ENCODE measurements around the gene DYRK3. TPM values are rescaled to one million over a fixed set of nuclear protein-coding genes. Genes with fewer than 3 reads are reported as not detected.

Gene DYRK3
- total and polyA plus RNA-seq, 9 of the 15 experiments (the other 6 are each of a cell fraction or from before 2014, with no cell fraction given): 4.5 to 33.7 (median 25.7) TPM

DNA sequence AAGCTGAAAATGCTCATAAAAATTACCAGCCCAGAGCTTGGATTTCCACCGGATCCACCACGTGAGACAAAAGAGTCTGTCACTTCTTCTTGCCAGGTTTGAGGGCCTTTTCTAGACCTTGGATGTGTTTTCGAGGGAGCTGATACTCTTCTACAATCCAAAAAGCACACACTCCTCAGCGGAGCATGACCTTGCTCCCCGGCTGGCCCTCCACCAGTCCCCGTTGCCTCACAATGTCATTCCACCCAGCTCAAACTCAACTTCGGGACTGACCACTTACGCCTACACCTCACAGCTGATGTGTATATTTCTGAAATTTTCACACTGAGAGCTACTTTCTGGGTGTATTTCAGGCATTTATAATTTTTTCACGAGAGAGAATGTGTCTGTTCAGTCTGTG lies 43.6 kb upstream of the DYRK3 start (continued):
- TF ChIP-seq, protein P1, sequence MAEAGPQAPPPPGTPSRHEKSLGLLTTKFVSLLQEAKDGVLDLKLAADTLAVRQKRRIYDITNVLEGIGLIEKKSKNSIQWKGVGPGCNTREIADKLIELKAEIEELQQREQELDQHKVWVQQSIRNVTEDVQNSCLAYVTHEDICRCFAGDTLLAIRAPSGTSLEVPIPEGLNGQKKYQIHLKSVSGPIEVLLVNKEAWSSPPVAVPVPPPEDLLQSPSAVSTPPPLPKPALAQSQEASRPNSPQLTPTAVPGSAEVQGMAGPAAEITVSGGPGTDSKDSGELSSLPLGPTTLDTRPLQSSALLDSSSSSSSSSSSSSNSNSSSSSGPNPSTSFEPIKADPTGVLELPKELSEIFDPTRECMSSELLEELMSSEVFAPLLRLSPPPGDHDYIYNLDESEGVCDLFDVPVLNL (CRISPR knock-in tag; IDR thresholded peaks at IDR 0.05; ENCODE audit: low read depth): no peak
- TF ChIP-seq CHD7 (IDR thresholded peaks at IDR 0.05; ENCODE audit: low read depth, low read length) (no peak), EZH2 (IDR thresholded peaks at IDR 0.05; ENCODE audit: borderline replicate concordance, low read depth, low read length) (no peak), ZNF239 (CRISPR knock-in tag; IDR thresholded peaks at IDR 0.05) (no peak), FOXK1 (CRISPR knock-in tag; IDR thresholded peaks at IDR 0.05; ENCODE audit: borderline replicate concordance) (no peak)
